HG03442 (cell line): ENCODE results near the gene CHSY1.

ENCODE experiments used
- ATAC-seq: cut with Tn5 transposase; IDR thresholded peaks from one replicate; pipeline ENCODE4 v1.9.1; 2021; ENCODE audit warnings: mild to moderate bottlenecking, moderate library complexity; ENCODE audit not compliant: unreplicated experiment

The CHSY1 gene

GRCh38 chr15:101189409-101190091 is 62.3 kb downstream of the CHSY1 start:
- ATAC-seq, result no peak

GRCh38 chr15:101188637-101189408 is 63.0 kb downstream of the CHSY1 start:
- no peak for ATAC-seq

- no peak for ATAC-seq
Measured at GRCh38 chr15:101187820-101188636, 63.8 kb downstream of the CHSY1 start.

- no peak for ATAC-seq
Measured at GRCh38 chr15:101185770-101186169, 66.1 kb downstream of the CHSY1 start.

GRCh38 chr15:101185336-101185735 is 66.5 kb downstream of the CHSY1 start:
- no peak for ATAC-seq

GRCh38 chr15:101184830-101185229 is 67.0 kb downstream of the CHSY1 start:
- no peak for ATAC-seq

GRCh38 chr15:101183931-101184305 is 67.9 kb downstream of the CHSY1 start:
- no peak for ATAC-seq

- no peak for ATAC-seq
Measured at GRCh38 chr15:101183226-101183930, 68.5 kb downstream of the CHSY1 start.

- ATAC-seq, result no peak
Measured at GRCh38 chr15:101182215-101182614, 69.6 kb downstream of the CHSY1 start.

GRCh38 chr15:101181349-101181748 is 70.5 kb downstream of the CHSY1 start:
- ATAC-seq, result no peak

- no peak for ATAC-seq
Measured at GRCh38 chr15:101180620-101181307, 71.1 kb downstream of the CHSY1 start.

GRCh38 chr15:101179341-101180153 is 72.3 kb downstream of the CHSY1 start:
- no peak for ATAC-seq

- no peak for ATAC-seq
Measured at GRCh38 chr15:101178931-101179330, 72.9 kb downstream of the CHSY1 start.

GRCh38 chr15:101178479-101178878 is 73.4 kb downstream of the CHSY1 start:
- ATAC-seq, result no peak

GRCh38 chr15:101177866-101178265 is 74.0 kb downstream of the CHSY1 start:
- no peak for ATAC-seq

GRCh38 chr15:101176625-101177024 is 75.2 kb downstream of the CHSY1 start:
- ATAC-seq, result no peak

GRCh38 chr15:101175401-101175800 is 76.4 kb downstream of the CHSY1 start:
- ATAC-seq, result no peak

GRCh38 chr15:101174152-101174920 is 77.5 kb downstream of the CHSY1 start:
- no peak for ATAC-seq
